ENCODE measurements around the gene NEK6. TPM values are rescaled to one million over a fixed set of nuclear protein-coding genes. Genes with fewer than 3 reads are reported as not detected.

Gene NEK6
- polyA plus RNA-seq, 2 of the 4 experiments (the other 2 are of a cell fraction): 26.1 to 33.7 TPM

GRCh38 chr9:124390794-124391658 is 133.3 kb downstream of the NEK6 start:
- Histone ChIP-seq H3K4me2 (peak overlapping the region; percentile 64), H3K4me3 (no peak overlapping the region), H3K9me3 (no peaks in the 10 kb centered on the region), H3K27ac (peak overlapping the region; percentile 68 to 72; a peak in 5 of 6 replicates), H3K4me1 (peaks cover 88% of the 10 kb centered on the region)
- WGBS (ENCODE audit: missing lambda C conversion rate): 8% methylated on average over 9 of the region's 9 CpGs
- ChIA-PET POLR2A (interaction anchor here (1.2 kb wide), 1 partner anchor 11 kb away, joined by 3 read pairs; no protein-coding TSS in a partner anchor), CTCF (interaction anchor here (0.6 to 32.7 kb wide), 6 partner anchors 14 to 574 kb away, joined by 3 to 429 read pairs (median 4); partner anchors contain the start of gene PSMB7)
- ATAC-seq (peak; percentile 17 to 74; a peak in 3 of 6 replicates), DNase-seq (ENCODE audit: low read depth in 1 of 2, low spot score in 1 of 2) (peak; percentile 71 to 82), FAIRE-seq (peak; percentile 13)
- TF ChIP-seq JUNB (IDR thresholded peaks at IDR 0.05) (0 out of 2 replicates have a peak, but pooled peaks have one; percentile 31), ZSCAN20 (CRISPR knock-in tag; IDR thresholded peaks at IDR 0.05) (no peak), CHD2 (IDR thresholded peaks at IDR 0.05; ENCODE audit: low read length, partially characterized antibody) (no peak), HMGXB4 (CRISPR knock-in tag; IDR thresholded peaks at IDR 0.05; ENCODE audit: borderline replicate concordance) (no peak), RCOR1 (IDR thresholded peaks at IDR 0.05; ENCODE audit: low read depth, low read length) (no peak), TP53 (CRISPR knock-in tag; IDR thresholded peaks at IDR 0.05) (no peak), RNF2 (IDR thresholded peaks at IDR 0.05; ENCODE audit: borderline replicate concordance, low read depth) (no peak), FOSL2 (IDR thresholded peaks at IDR 0.05) (no peak), FOSL2 (CRISPR knock-in tag; IDR thresholded peaks at IDR 0.05) (peak; percentile 74), GATA3 (IDR thresholded peaks at IDR 0.05; ENCODE audit: borderline replicate concordance) (peak; percentile 87), FOSB (CRISPR knock-in tag; IDR thresholded peaks at IDR 0.05) (no peak), BHLHE40 (IDR thresholded peaks at IDR 0.05; ENCODE audit: low read depth, low read length) (no peak), MAX (IDR thresholded peaks at IDR 0.05) (peak; percentile 78), REST (IDR thresholded peaks at IDR 0.05) (no peak), HES2 (IDR thresholded peaks at IDR 0.05) (no peak), CBX8 (IDR thresholded peaks at IDR 0.05) (no peak), TFCP2L1 (CRISPR knock-in tag; IDR thresholded peaks at IDR 0.05) (no peak), NPAS2 (CRISPR knock-in tag; IDR thresholded peaks at IDR 0.05; ENCODE audit: borderline replicate concordance) (no peak), CBX2 (IDR thresholded peaks at IDR 0.05; ENCODE audit: borderline replicate concordance, low read depth) (no peak), CTCF (IDR thresholded peaks at IDR 0.05) (no peak), RARB (CRISPR knock-in tag; IDR thresholded peaks at IDR 0.05) (no peak), PBX3 (IDR thresholded peaks at IDR 0.05) (peak; percentile 78), EP300 (IDR thresholded peaks at IDR 0.05) (no peak), RAD21 (conservative IDR thresholded peaks at IDR 0.05 in 1 of 2, IDR thresholded peaks at IDR 0.05 in 1 of 2) (no peak), HOXB5 (CRISPR knock-in tag; IDR thresholded peaks at IDR 0.05) (peak; percentile 94; the same call in 1 of the 2 replicates), NR3C1 (IDR thresholded peaks at IDR 0.05) (no peak), E2F6 (IDR thresholded peaks at IDR 0.05; ENCODE audit: borderline replicate concordance, low read depth) (no peak), USF2 (IDR thresholded peaks at IDR 0.05) (no peak), CEBPB (IDR thresholded peaks at IDR 0.05) (peak in 1 of 2 experiments; percentile 59; a peak in 1 of 4 replicates), SREBF2 (IDR thresholded peaks at IDR 0.05) (no peak)
